Activated CD8-positive, alpha-beta memory T cell treated with anti-CD3 and anti-CD28 coated beads for 1 hour (primary cell): ENCODE measurements around the gene MICU1.
"Not testable (repeated sequence)": the region's sequence is repeated elsewhere in the genome, so short reads cannot be mapped to it uniquely, and the experiment has no call there.

ENCODE experiments used
- DNase-seq, 2 donors: peaks; one replicate each; pipeline ENCODE4 v3.0.0-alpha.2; 2020; ENCODE audit warnings: low read depth in 1 of 2; ENCODE audit errors: extremely low read depth in 1 of 2

The MICU1 gene

GRCh38 chr10:72625608-72626443 lies at the start of gene MICU1:
Gene MICU1, minus strand, starts transcription at chr10:72626079. Its CDS starts 59,286 bp downstream, at chr10:72566793.
- peak; percentile 83 to 88 for DNase-seq

- not testable (repeated sequence) for DNase-seq
Measured at GRCh38 chr10:72674174-72674573, 48.3 kb upstream of the MICU1 start.

- no peak for DNase-seq
Measured at GRCh38 chr10:72673280-72673679, 47.4 kb upstream of the MICU1 start.

GRCh38 chr10:72667207-72667864 lies 41.5 kb upstream of the MICU1 start:
- DNase-seq, result no peak

- DNase-seq, result no peak
Measured at GRCh38 chr10:72665925-72666324, 40.0 kb upstream of the MICU1 start.

GRCh38 chr10:72663971-72664370 lies 38.1 kb upstream of the MICU1 start:
- no peak for DNase-seq

GRCh38 chr10:72661431-72661830 lies 35.6 kb upstream of the MICU1 start:
- no peak for DNase-seq

- no peak for DNase-seq
Measured at GRCh38 chr10:72660220-72660619, 34.3 kb upstream of the MICU1 start.

- DNase-seq, result no peak
Measured at GRCh38 chr10:72659694-72660093, 33.8 kb upstream of the MICU1 start.

- DNase-seq, result no peak
Measured at GRCh38 chr10:72658696-72659400, 33.0 kb upstream of the MICU1 start.

GRCh38 chr10:72654720-72655119 lies 28.8 kb upstream of the MICU1 start:
- no peak for DNase-seq

GRCh38 chr10:72653383-72654096 lies 27.7 kb upstream of the MICU1 start:
- no peak for DNase-seq

GRCh38 chr10:72649291-72649690 lies 23.4 kb upstream of the MICU1 start:
- DNase-seq, result no peak

- DNase-seq, result no peak
Measured at GRCh38 chr10:72648301-72648700, 22.4 kb upstream of the MICU1 start.

- not testable (repeated sequence) for DNase-seq
Measured at GRCh38 chr10:72646971-72647370, 21.1 kb upstream of the MICU1 start.

GRCh38 chr10:72645263-72645858 lies 19.5 kb upstream of the MICU1 start:
- no peak for DNase-seq

- DNase-seq, result no peak
Measured at GRCh38 chr10:72642318-72642717, 16.4 kb upstream of the MICU1 start.

GRCh38 chr10:72639441-72639873 lies 13.6 kb upstream of the MICU1 start:
- DNase-seq, result no peak

GRCh38 chr10:72638586-72639440 lies 12.9 kb upstream of the MICU1 start:
- DNase-seq, result no peak
